NCI-H345 (cell line): Measurements from ENCODE around the gene SLC25A21.

Source experiments
- DNase-seq: peaks from one replicate; lab custom pipeline; 2025; lab: John Stamatoyannopoulos, UW

The SLC25A21 gene

DNA sequence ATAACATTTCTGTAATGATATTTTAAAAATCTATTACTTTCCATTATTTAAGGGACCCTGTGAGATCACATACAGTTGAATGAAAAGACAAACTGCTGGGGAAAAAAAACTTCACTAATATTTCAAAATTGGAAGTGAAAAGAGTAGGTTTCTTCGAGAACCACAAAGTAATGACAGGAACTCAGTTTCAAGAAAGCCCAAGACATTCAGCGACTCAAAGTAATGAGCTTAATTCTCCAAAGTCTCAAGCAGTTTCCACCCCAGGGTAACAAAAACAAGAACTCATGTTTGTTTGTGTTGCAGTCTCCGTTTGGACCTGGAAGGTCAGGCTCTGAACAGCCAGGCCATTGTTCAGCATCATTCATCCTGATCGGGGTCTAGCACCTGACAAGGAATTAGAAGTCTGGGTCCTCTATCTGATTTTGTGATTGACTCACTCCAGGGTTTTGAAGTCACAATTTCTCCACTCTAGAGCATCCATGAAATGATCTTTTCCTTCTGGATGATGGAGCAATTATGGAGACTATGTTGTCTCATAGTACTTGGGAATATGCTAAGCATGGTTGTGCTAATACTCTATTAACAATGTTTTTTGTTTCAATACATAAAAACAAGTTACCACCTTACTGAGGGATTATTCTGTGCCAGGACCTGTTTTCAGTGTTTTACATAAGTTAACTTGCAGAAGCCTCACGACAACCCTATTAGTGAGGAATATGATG, 126.9 kb downstream of the SLC25A21 start:
- no peak for DNase-seq

DNA sequence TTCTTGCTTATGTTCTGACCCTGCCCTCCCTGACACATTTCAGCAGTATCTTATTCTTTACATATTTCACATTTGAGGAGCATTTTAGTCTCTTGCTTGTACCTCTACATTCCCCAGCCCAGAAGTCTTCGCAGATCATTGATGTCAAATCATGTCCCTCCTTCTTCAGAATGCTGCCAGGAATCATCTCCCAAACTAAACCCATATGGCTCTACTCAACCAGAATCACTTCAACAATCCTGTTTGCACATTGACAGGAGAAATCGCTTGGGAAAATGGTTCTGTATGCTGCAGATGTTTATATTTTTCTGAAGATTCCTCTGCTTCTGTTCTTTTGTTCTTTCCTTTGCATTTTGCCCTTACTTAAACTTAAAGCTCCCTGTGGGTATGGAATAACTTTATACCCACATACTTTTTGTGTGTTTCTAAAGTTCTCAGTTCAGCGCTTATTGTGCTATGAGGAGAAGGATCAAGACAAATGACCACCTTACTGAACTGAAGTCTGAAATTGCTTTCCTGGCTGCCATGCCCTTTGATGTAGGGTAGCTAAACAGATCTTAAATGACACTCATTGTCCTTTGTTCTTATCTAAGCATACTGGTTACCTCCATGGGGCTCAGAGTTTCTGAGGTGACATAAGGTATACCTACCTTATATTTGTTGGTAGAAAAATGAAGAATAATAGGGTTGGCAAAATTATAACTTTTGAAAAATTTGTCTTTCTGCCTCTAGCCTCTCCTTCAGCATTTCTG, 134.6 kb downstream of the SLC25A21 start:
- no peak for DNase-seq

GRCh38 chr14:37036669-37037341, 135.6 kb downstream of the SLC25A21 start:
- DNase-seq = no peak

GRCh38 chr14:37035401-37035800, 137.0 kb downstream of the SLC25A21 start:
- no peak for DNase-seq

DNA sequence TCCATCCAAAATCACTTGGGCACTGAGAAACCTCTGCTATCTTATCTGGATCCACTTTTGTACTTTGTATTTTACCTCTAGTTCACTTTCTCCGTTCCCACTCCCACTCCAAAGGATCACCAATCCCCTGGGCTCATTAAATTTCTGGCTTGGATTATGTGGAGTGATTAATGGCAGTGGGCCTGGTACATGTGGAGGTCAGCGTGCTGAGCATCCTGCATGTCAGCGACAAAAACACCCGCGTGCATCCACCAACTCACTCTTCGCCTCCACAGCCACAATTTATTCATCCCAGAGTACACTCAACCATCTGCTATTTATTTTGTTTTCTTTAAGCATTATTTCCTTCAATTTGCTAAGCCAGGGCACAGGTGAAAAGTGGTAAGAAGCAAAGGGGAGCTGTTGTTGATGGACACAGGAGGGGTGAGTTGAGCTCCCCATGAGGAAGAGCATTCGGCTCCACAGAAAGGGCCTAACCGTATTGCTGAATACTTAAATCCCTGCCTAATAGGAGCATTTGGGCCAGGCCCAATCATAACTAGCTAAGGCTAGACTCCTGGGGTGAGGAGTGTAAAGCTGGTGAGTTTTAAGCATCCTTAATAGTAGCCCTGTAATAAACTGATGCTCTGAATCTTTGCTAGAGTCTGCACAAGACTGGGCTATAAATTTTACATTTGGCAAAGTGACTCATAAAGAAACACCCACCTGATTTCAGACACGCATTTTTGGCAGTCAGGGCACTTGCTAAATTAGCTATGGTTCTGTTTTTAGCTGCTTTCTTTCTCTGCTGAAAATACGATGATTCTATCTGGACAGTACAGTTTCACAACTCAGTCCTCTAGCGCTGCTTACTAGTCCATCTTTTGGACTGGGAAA, 137.8 kb downstream of the SLC25A21 start:
- no peak for DNase-seq

- DNase-seq = no peak
Observed at GRCh38 chr14:37032863-37033262, 139.5 kb downstream of the SLC25A21 start.

- DNase-seq = no peak
Observed at GRCh38 chr14:37027188-37027824, 145.1 kb downstream of the SLC25A21 start.

DNA sequence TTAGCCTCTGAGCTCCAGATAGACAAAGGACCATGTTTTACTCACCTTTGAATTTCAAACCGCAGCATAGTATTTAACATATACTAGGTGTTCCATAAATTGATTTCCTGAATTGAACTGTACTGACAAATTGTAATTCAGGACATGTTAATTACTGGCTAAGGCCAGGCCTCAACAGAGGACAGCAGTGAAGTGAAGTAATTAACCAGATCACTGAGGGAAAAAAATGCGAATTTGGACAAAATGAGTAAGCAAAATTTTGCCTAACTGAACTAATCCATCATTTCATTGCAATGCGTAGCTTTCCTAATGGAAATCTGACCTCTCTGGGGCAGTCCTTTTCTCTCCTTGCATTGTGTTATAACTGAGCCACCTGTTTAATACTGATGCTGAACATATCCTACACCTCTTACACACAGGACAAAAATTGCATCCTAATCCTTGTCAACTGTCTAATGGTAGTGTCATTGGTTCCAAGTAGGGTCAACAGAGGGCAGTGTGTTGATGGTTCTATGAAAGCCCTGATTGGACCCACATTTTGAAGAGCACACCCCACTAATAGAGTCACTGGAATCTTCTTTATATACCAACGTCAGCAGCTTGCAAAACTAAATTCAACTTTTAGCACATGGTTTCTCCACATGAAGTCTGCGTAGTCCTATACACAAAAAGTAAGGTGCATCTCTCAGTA, 148.4 kb downstream of the SLC25A21 start:
- no peak for DNase-seq

GRCh38 chr14:37021390-37021789, 151.0 kb downstream of the SLC25A21 start:
- no peak for DNase-seq

DNA sequence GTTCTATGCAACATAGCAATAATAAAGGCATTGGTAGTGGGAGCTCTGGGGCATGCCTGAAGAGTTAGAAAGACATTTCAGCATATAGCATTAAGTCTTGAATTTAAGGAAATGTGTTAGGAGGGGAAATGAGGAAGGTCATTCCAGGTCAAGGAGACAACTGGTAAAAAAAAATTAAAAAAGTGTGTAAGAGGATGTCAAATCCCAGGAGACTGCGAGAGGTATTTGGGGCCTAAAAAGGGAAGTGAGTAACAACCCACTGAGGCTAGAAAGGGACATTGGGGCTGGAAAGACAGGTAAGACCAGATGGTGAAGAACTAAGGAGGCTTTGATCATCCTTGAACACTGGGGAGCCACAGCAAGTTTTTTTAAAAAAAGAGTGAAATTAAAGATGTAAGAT, 152.9 kb downstream of the SLC25A21 start:
- DNase-seq = no peak

DNA sequence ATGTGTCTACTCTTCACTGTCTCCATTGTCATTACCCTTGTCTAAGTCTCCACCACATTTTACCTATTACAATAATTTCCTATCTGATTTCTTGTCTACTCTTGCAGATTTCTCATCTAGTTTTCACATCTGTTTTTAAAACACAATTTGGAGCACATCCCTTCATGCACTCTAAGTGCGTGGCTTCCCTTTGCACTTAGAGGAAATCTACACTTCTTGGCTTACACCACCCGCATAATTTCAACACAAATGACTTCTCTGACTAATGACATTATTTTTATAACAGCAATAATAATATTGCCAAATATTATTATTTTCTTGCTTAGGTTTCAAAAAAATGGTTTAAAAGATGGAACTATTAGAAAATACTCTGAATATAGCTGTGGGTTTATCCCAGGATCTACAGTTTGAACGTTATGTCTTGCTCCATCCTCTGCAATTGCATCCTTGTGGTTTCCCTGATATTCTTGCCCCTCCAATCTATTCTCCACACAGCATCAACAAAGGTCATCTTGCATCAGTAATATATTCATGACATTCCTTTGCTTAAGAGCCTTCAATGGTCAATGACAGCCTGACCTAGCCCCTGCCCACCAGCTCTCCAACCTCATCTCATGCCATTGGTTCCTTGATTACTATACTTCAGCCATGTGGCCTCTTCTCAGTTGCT, 153.7 kb downstream of the SLC25A21 start:
- no peak for DNase-seq

GRCh38 chr14:37013078-37013477, 159.3 kb downstream of the SLC25A21 start:
- no peak for DNase-seq

DNA sequence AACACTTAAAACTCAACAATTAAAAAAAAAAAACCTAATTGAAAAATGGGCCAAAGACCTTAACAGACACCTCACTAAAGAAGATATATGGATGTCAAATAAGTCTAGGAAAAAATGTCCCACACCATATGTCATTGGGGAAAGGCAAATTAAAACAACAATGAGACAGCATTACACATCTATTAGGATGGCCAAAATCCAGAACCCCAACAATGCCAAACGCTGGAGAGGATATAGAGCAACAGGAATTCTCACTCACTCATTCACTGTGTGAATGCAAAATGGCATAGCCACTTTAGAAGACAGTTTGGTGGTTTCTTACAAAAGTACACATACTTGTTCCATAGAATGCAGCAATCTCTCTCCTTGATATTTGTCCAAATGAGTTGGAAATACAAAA, 173.7 kb downstream of the SLC25A21 start:
- no peak for DNase-seq

GRCh38 chr14:36997843-36998242, 174.6 kb downstream of the SLC25A21 start:
- no peak for DNase-seq

GRCh38 chr14:36996857-36997590, 175.4 kb downstream of the SLC25A21 start:
- DNase-seq = no peak

GRCh38 chr14:36996133-36996856, 176.1 kb downstream of the SLC25A21 start:
- no peak for DNase-seq

- DNase-seq = no peak
Observed at GRCh38 chr14:36989806-36990205, 182.6 kb downstream of the SLC25A21 start.

DNA sequence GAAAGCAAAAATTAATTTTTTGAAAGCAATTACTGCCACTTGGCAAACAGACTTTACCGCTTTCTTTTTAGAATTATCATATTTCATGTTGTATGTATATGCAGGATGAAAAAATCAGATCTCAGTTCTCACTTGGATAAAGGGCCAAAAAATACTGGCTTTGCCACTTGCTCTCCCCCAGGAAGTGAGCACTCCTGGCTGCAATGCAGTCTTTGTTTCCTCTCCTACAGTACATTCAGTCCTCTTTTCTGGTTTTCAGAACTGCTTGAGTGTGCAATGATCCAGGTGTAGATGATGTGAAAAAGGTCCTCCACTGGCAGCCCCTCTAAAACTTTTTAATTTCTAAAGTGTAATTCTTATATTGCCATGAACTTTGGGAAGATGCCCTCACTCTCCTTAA, 183.4 kb downstream of the SLC25A21 start:
- DNase-seq = no peak

GRCh38 chr14:36988568-36988967, 183.8 kb downstream of the SLC25A21 start:
- DNase-seq = no peak
